ENCODE data around the gene PPP1CA. TPM values are rescaled to one million over a fixed set of nuclear protein-coding genes. Genes with fewer than 3 reads are reported as not detected.

PPP1CA gene
- polyA plus RNA-seq, 3 donors: 209 to 551 (median 461) TPM

GRCh38 chr11:67357831-67358670 lies 43.6 kb downstream of the PPP1CA start:
- no peak overlapping the region for H2AFZ ChIP-seq (ENCODE audit: insufficient read depth, low read depth, low read length, poor library complexity, severe bottlenecking)
- peaks cover 52 to 58% of the 10 kb centered on the region in 2 donors for H3K4me1 ChIP-seq (ENCODE audit: control insufficient read depth in 1 of 2, insufficient read depth in 2 of 2, low read length in 2 of 2)
- no peak overlapping the region for H3K4me3 ChIP-seq (replicated peaks in 1 of 3; ENCODE audit: low read depth in 2 of 3, low read length in 3 of 3)
- Mint-ChIP-seq H3K27me3 (ENCODE audit: low read depth in 3 of 3) (peaks cover 2 to 6% (median 4%) of the 10 kb centered on the region in 3 donors), H3K9me3 (peaks cover 0 to 2% (median 0%) of the 10 kb centered on the region in 7 donors), H3K36me3 (peaks cover 0 to 4% of the 10 kb centered on the region in 2 donors), H3K27ac (peak overlapping the region; percentile 93 to 99 (median 97)), H3K4me3 (peak overlapping the region in 1 of 2 donors; percentile 11), H3K4me1 (peaks cover 53% of the 10 kb centered on the region)
- intact Hi-C loops (cut with micrococcal nuclease): loop anchor here in 1 of 2 donors (2.0 kb wide), 1 partner anchor 13 kb away; no protein-coding TSS in a partner anchor
- H3K4me2 ChIP-seq (replicated peaks; ENCODE audit: extremely low read depth, low read length, poor library complexity, severe bottlenecking): peak overlapping the region; percentile 59
- H4K20me1 ChIP-seq (ENCODE audit: insufficient read depth, low read length): no peaks in the 10 kb centered on the region
- no peak for DNase-seq
- H3K79me2 ChIP-seq (ENCODE audit: insufficient read depth, low read length): peaks cover 15% of the 10 kb centered on the region
- no peaks in the 10 kb centered on the region for H3K27me3 ChIP-seq (ENCODE audit: control insufficient read depth in 2 of 2, insufficient read depth in 2 of 2, low read length in 2 of 2)
- peak overlapping the region; percentile 86 to 99 for H3K27ac ChIP-seq (ENCODE audit: low read depth in 1 of 2, low read length in 2 of 2)
- H3K9me3 ChIP-seq (replicated peaks in 1 of 2; ENCODE audit: control insufficient read depth in 1 of 2, insufficient read depth in 1 of 2, low read length in 2 of 2): no peaks in the 10 kb centered on the region
- WGBS (ENCODE audit: insufficient coverage): 87% methylated on average over 9 of the region's 12 CpGs
- H3K36me3 ChIP-seq (replicated peaks in 1 of 2; ENCODE audit: control insufficient read depth in 1 of 2, insufficient read depth in 2 of 2, low read length in 2 of 2): no peaks in the 10 kb centered on the region
- H3K9ac ChIP-seq (ENCODE audit: insufficient read depth, low read length, poor library complexity, severe bottlenecking): no peak overlapping the region
- TF ChIP-seq, protein P1, sequence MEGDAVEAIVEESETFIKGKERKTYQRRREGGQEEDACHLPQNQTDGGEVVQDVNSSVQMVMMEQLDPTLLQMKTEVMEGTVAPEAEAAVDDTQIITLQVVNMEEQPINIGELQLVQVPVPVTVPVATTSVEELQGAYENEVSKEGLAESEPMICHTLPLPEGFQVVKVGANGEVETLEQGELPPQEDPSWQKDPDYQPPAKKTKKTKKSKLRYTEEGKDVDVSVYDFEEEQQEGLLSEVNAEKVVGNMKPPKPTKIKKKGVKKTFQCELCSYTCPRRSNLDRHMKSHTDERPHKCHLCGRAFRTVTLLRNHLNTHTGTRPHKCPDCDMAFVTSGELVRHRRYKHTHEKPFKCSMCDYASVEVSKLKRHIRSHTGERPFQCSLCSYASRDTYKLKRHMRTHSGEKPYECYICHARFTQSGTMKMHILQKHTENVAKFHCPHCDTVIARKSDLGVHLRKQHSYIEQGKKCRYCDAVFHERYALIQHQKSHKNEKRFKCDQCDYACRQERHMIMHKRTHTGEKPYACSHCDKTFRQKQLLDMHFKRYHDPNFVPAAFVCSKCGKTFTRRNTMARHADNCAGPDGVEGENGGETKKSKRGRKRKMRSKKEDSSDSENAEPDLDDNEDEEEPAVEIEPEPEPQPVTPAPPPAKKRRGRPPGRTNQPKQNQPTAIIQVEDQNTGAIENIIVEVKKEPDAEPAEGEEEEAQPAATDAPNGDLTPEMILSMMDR (IDR thresholded peaks at IDR 0.05): no peak

- peak overlapping the region; percentile 86 to 99 for H3K27ac ChIP-seq (ENCODE audit: low read depth in 1 of 2, low read length in 2 of 2)
- peaks cover 26% of the 10 kb centered on the region for H3K79me2 ChIP-seq (ENCODE audit: insufficient read depth, low read length)
- TF ChIP-seq, protein P1 (IDR thresholded peaks at IDR 0.05): peak; percentile 89
- H3K27me3 ChIP-seq (ENCODE audit: control insufficient read depth in 2 of 2, insufficient read depth in 2 of 2, low read length in 2 of 2): no peaks in the 10 kb centered on the region
- peak overlapping the region; percentile 18 for H2AFZ ChIP-seq (ENCODE audit: insufficient read depth, low read depth, low read length, poor library complexity, severe bottlenecking)
- H3K9me3 ChIP-seq (replicated peaks in 1 of 2; ENCODE audit: control insufficient read depth in 1 of 2, insufficient read depth in 1 of 2, low read length in 2 of 2): no peaks in the 10 kb centered on the region
- Mint-ChIP-seq H3K4me3 (peak overlapping the region; percentile 14 to 61), H3K9me3 (peaks cover 0 to 2% (median 0%) of the 10 kb centered on the region in 7 donors), H3K27ac (peak overlapping the region; percentile 96 to 99 (median 97)), H3K36me3 (peaks cover 0 to 2% of the 10 kb centered on the region in 2 donors), H3K27me3 (ENCODE audit: low read depth in 3 of 3) (peaks cover 2 to 6% (median 4%) of the 10 kb centered on the region in 3 donors), H3K4me1 (peaks cover 60% of the 10 kb centered on the region)
- H4K20me1 ChIP-seq (ENCODE audit: insufficient read depth, low read length): no peaks in the 10 kb centered on the region
- no peaks in the 10 kb centered on the region for H3K36me3 ChIP-seq (replicated peaks in 1 of 2; ENCODE audit: control insufficient read depth in 1 of 2, insufficient read depth in 2 of 2, low read length in 2 of 2)
- peak; percentile 96 to 98 (median 97) for DNase-seq
- peaks cover 63 to 69% of the 10 kb centered on the region in 2 donors for H3K4me1 ChIP-seq (ENCODE audit: control insufficient read depth in 1 of 2, insufficient read depth in 2 of 2, low read length in 2 of 2)
- 0% methylated on average over 1 of the region's 3 CpGs for WGBS (ENCODE audit: insufficient coverage)
- intact Hi-C loops (cut with micrococcal nuclease): loop anchor here in 1 of 2 donors (2.0 kb wide), 1 partner anchor 14 kb away; no protein-coding TSS in a partner anchor
- H3K4me3 ChIP-seq (replicated peaks in 1 of 3; ENCODE audit: low read depth in 2 of 3, low read length in 3 of 3): peak overlapping the region in 1 of 3 experiments; percentile 35
- peak overlapping the region; percentile 43 for H3K9ac ChIP-seq (ENCODE audit: insufficient read depth, low read length, poor library complexity, severe bottlenecking)
- H3K4me2 ChIP-seq (replicated peaks; ENCODE audit: extremely low read depth, low read length, poor library complexity, severe bottlenecking): peak overlapping the region; percentile 59
Observed at GRCh38 chr11:67356864-67357561, 44.6 kb downstream of the PPP1CA start.

All from CD14-positive monocyte (primary cell).